Measurements from ENCODE around the gene MGRN1.

Gene MGRN1

GRCh38 chr16:4615384-4616046 is 9.1 kb upstream of the MGRN1 start:
- Histone ChIP-seq H3K27me3 (ENCODE audit: insufficient read depth, low read length, poor library complexity) (no peaks in the 10 kb centered on the region), H3K9me3 (ENCODE audit: insufficient read depth, low read length, severe bottlenecking) (no peaks in the 10 kb centered on the region), H3K36me3 (ENCODE audit: insufficient read depth, low read length) (peaks cover 10% of the 10 kb centered on the region; the same call in 1 of the 2 replicates), H3K9ac (ENCODE audit: low read depth, low read length) (peak overlapping the region; percentile 82), H3K79me2 (ENCODE audit: insufficient read depth, low read length) (peaks cover 77% of the 10 kb centered on the region), H3K4me3 (ENCODE audit: low read depth in 1 of 2, low read length in 2 of 2) (peak overlapping the region; percentile 36 to 66; a peak in 3 of 4 replicates), H3K4me2 (ENCODE audit: insufficient read depth, low read length) (peak overlapping the region; percentile 92), H3K27ac (ENCODE audit: low read length) (peak overlapping the region; percentile 87), H4K20me1 (ENCODE audit: insufficient read depth, low read length) (peaks cover 32% of the 10 kb centered on the region), H3K4me1 (ENCODE audit: insufficient read depth, low read length) (peaks cover 54% of the 10 kb centered on the region), H2AFZ (ENCODE audit: low read depth, low read length) (peak overlapping the region; percentile 87)
- DNase-seq (no peak), ATAC-seq (ENCODE audit: insufficient read depth, low read depth) (no peak)
- TF ChIP-seq EZH2 (IDR thresholded peaks at IDR 0.05; ENCODE audit: borderline replicate concordance, low read depth, low read length, severe bottlenecking) (no peak), CTCF (IDR thresholded peaks at IDR 0.05; ENCODE audit: borderline replicate concordance, extremely low read depth, low read length, poor library complexity, severe bottlenecking) (no peak)

DNA sequence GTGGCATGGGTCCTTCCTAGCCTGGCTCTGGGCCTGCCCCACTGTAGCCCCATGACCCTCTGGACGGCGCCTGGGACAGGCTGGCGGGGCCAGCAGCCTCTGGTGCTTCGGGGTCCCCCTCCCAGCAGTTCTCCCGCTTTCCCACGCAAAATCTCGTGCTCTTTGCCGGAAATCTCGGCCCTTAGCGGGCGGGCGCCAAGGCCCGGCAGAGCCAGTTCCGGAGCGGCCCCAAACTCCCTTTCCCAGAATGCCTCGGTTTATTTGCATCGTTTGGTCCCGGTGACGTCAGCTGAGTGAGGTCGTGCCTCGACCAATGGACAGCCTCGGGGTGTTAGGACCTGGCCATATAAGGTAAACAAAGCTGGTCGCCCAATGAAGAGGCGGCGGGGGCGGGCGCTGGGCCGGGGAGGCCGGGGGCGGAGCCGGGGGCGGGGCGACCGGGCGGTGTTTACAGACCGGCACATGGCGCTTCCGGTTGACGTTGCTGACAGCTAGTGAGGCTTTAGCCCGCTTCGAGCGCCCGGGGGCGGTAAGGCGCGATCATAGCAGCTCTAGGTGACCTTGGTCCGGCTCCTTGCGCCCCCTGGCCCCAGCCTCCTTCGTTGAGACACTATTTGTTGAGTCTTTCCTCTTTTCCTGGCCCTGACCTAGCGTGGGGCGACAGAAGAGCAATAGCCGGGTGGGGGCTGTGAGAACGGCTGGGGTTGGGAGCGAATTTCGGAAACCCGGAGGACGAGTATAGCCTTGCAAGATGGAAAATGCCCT is 8.4 kb upstream of the MGRN1 start:
- Histone ChIP-seq H4K20me1 (ENCODE audit: insufficient read depth, low read length) (peaks cover 25% of the 10 kb centered on the region), H3K4me2 (ENCODE audit: insufficient read depth, low read length) (peak overlapping the region; percentile 92), H3K9ac (ENCODE audit: low read depth, low read length) (peak overlapping the region; percentile 90), H3K4me1 (ENCODE audit: insufficient read depth, low read length) (peaks cover 54% of the 10 kb centered on the region), H3K79me2 (ENCODE audit: insufficient read depth, low read length) (peaks cover 70% of the 10 kb centered on the region), H3K27me3 (ENCODE audit: insufficient read depth, low read length, poor library complexity) (no peaks in the 10 kb centered on the region), H2AFZ (ENCODE audit: low read depth, low read length) (peak overlapping the region; percentile 87), H3K4me3 (ENCODE audit: low read depth in 1 of 2, low read length in 2 of 2) (peak overlapping the region; percentile 78 to 90), H3K9me3 (ENCODE audit: insufficient read depth, low read length, severe bottlenecking) (no peaks in the 10 kb centered on the region), H3K27ac (ENCODE audit: low read length) (peak overlapping the region; percentile 87), H3K36me3 (ENCODE audit: insufficient read depth, low read length) (peaks cover 10% of the 10 kb centered on the region; the same call in 1 of the 2 replicates)
- ATAC-seq (ENCODE audit: insufficient read depth, low read depth) = peak; percentile 85
- no peak for TF ChIP-seq EZH2 (IDR thresholded peaks at IDR 0.05; ENCODE audit: borderline replicate concordance, low read depth, low read length, severe bottlenecking)
- TF ChIP-seq CTCF (IDR thresholded peaks at IDR 0.05; ENCODE audit: borderline replicate concordance, extremely low read depth, low read length, poor library complexity, severe bottlenecking) = peak; percentile 45
- peak; percentile 100 for DNase-seq

DNA sequence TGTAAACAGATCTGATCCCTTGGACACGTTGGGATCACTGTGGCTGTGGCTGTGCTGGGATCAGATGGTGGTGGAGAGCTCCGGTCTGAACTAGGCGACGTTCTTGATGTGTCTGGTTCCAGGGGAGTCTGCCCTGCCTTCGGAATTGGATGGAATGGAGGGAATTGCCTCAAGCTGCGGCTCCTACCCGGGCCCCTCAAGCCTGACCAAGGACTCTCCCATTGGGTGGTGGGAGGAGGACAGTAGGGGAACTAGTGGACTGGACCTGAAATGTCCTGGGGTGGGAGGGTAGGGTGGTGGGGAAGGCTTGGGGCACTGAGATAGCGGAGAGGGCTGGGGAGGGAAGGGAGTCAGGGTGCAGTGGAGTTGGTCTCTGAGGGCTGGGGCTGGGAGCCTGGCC is 6.7 kb upstream of the MGRN1 start:
- TF ChIP-seq CTCF (IDR thresholded peaks at IDR 0.05; ENCODE audit: borderline replicate concordance, extremely low read depth, low read length, poor library complexity, severe bottlenecking) = no peak
- Histone ChIP-seq H4K20me1 (ENCODE audit: insufficient read depth, low read length) (peaks cover 12% of the 10 kb centered on the region), H3K36me3 (ENCODE audit: insufficient read depth, low read length) (peaks cover 6% of the 10 kb centered on the region; the same call in 1 of the 2 replicates), H3K27me3 (ENCODE audit: insufficient read depth, low read length, poor library complexity) (no peaks in the 10 kb centered on the region), H3K4me1 (ENCODE audit: insufficient read depth, low read length) (peaks cover 47% of the 10 kb centered on the region), H3K9ac (ENCODE audit: low read depth, low read length) (peak overlapping the region; percentile 90; the same call in 1 of the 2 replicates), H3K4me2 (ENCODE audit: insufficient read depth, low read length) (peak overlapping the region; percentile 75), H3K79me2 (ENCODE audit: insufficient read depth, low read length) (peaks cover 55% of the 10 kb centered on the region), H2AFZ (ENCODE audit: low read depth, low read length) (no peak overlapping the region), H3K4me3 (ENCODE audit: low read depth in 1 of 2, low read length in 2 of 2) (peak overlapping the region in 1 of 2 experiments; percentile 78; a peak in 2 of 4 replicates), H3K27ac (ENCODE audit: low read length) (peak overlapping the region; percentile 84), H3K9me3 (ENCODE audit: insufficient read depth, low read length, severe bottlenecking) (no peaks in the 10 kb centered on the region)
- DNase-seq (no peak), ATAC-seq (ENCODE audit: insufficient read depth, low read depth) (no peak)
